PC-9 (cell line): ENCODE results near the gene PDZRN4.

Experiments
- EZH2 ChIP-seq: fragments of 200-600 bp; sonication (generic); IDR thresholded peaks from 2 replicates; pipeline ENCODE4 v1.8.0; 2017; ENCODE audit warnings: antibody characterized with exemption, low read depth
- TF ChIP-seq, protein P1 (sequence below): fragments of 200-600 bp; sonication (generic); conservative IDR thresholded peaks from 2 replicates; pipeline ENCODE4 v1.6.1; 2017; ENCODE audit warnings: mixed run types, antibody characterized with exemption, mild to moderate bottlenecking, moderate library complexity

DNA sequence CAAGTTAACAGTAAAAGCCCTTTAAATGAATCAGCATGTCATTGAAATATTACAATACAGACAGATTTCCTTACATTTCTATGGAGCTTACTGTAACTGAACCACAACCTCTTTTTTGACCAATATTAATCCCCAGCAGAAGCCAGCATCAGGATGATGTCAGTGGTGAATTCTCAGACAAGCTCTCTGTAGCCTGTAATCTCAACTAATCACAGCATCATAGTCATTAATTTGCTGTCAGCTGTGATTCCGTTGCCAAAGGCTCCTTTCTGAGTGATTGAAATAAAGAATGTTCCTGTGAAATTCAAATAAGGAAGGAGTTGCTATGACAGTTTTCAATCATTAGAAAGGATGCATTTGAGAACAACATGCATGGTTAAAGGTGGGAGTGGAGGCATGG lies 323.1 kb downstream of the PDZRN4 start:
- TF ChIP-seq, protein P1, sequence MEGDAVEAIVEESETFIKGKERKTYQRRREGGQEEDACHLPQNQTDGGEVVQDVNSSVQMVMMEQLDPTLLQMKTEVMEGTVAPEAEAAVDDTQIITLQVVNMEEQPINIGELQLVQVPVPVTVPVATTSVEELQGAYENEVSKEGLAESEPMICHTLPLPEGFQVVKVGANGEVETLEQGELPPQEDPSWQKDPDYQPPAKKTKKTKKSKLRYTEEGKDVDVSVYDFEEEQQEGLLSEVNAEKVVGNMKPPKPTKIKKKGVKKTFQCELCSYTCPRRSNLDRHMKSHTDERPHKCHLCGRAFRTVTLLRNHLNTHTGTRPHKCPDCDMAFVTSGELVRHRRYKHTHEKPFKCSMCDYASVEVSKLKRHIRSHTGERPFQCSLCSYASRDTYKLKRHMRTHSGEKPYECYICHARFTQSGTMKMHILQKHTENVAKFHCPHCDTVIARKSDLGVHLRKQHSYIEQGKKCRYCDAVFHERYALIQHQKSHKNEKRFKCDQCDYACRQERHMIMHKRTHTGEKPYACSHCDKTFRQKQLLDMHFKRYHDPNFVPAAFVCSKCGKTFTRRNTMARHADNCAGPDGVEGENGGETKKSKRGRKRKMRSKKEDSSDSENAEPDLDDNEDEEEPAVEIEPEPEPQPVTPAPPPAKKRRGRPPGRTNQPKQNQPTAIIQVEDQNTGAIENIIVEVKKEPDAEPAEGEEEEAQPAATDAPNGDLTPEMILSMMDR = no peak
- no peak for TF ChIP-seq EZH2
